Measurements from ENCODE around the gene NELL2.
"Not testable (repeated sequence)": the region's sequence is repeated elsewhere in the genome, so short reads cannot be mapped to it uniquely, and the experiment has no call there.

DNA sequence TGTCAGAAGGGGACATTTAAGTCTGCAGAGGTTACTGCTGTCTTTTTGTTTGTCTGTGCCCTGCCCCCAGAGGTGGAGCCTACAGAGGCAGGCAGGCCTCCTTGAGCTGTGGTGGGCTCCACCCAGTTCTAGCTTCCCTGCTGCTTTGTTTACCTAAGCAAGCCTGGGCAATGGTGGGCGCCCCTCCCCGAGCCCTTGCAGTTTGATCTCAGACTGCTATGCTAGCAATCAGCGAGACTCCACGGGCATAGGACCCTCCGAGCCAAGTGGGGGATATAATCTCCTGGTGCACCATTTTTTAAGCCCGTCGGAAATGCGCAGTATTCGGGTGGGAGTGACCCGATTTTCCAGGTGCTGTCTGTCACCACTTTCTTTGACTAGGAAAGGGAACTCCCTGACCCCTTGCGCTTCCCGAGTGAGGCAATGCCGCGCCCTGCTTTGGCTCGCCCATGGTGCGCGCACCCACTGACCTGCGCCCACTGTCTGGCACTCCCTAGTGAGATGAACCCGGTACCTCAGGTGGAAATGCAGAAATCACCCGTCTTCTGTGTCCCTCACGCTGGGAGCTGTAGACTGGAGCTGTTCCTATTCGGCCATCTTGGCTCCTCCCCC lies 189.2 kb downstream of the NELL2 start:
- TF ChIP-seq POLR2A (IDR thresholded peaks at IDR 0.05) = not testable (repeated sequence)
- TF ChIP-seq, protein P1, sequence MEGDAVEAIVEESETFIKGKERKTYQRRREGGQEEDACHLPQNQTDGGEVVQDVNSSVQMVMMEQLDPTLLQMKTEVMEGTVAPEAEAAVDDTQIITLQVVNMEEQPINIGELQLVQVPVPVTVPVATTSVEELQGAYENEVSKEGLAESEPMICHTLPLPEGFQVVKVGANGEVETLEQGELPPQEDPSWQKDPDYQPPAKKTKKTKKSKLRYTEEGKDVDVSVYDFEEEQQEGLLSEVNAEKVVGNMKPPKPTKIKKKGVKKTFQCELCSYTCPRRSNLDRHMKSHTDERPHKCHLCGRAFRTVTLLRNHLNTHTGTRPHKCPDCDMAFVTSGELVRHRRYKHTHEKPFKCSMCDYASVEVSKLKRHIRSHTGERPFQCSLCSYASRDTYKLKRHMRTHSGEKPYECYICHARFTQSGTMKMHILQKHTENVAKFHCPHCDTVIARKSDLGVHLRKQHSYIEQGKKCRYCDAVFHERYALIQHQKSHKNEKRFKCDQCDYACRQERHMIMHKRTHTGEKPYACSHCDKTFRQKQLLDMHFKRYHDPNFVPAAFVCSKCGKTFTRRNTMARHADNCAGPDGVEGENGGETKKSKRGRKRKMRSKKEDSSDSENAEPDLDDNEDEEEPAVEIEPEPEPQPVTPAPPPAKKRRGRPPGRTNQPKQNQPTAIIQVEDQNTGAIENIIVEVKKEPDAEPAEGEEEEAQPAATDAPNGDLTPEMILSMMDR (IDR thresholded peaks at IDR 0.05) = not testable (repeated sequence)

Measured in stomach (tissue), 4 donors.